ENCODE data around the gene TTLL8. TPM values are rescaled to one million over a fixed set of nuclear protein-coding genes. Genes with fewer than 3 reads are reported as not detected.
A peak's percentile ranks its signal among the peaks of the same experiment; 100 is the strongest.

TTLL8 gene
- total and polyA plus RNA-seq, 4 experiments from 2014 or later = not detected

- H3K4me1 Mint-ChIP-seq = peaks cover 15 to 23% (median 19%) of the 10 kb centered on the region in 4 donors
- POLR2A ChIA-PET (ENCODE audit: partially characterized antibody) = interaction anchor here (1.4 kb wide), 1 partner anchor 13 kb away, joined by 4 read pairs; no protein-coding TSS in a partner anchor
Measured at GRCh38 chr22:49975543-49976389, 82.3 kb downstream of the TTLL8 start.

GRCh38 chr22:49973018-49973961 is 84.8 kb downstream of the TTLL8 start:
- intact Hi-C loops (cut with micrococcal nuclease) = no loop called here
- Mint-ChIP-seq H3K4me1 (peaks cover 19 to 30% (median 23%) of the 10 kb centered on the region in 4 donors), H3K27me3 (peaks cover 0 to 4% of the 10 kb centered on the region in 2 donors), H3K9me3 (peaks cover 0 to 4% (median 0%) of the 10 kb centered on the region in 8 donors), H3K4me3 (no peak overlapping the region), H3K36me3 (peaks cover 0 to 5% of the 10 kb centered on the region in 2 donors), H3K27ac (no peak overlapping the region)
- CTCF ChIA-PET (ENCODE audit: partially characterized antibody) = no interaction called here
- no peaks in the 10 kb centered on the region for H3K36me3 ChIP-seq (ENCODE audit: insufficient read depth, low read length)
- POLR2A ChIA-PET (ENCODE audit: partially characterized antibody) = no interaction called here
- H3K27ac ChIP-seq (ENCODE audit: low read depth, low read length) = no peak overlapping the region
- no peaks in the 10 kb centered on the region for H3K27me3 ChIP-seq (ENCODE audit: insufficient read depth, low read length)
- peaks cover 34% of the 10 kb centered on the region for H3K4me1 ChIP-seq (ENCODE audit: insufficient read depth, low read length)
- no peak overlapping the region for H3K4me3 ChIP-seq (ENCODE audit: low read length in 2 of 2)
- DNase-seq = no peak
- H3K9me3 ChIP-seq (ENCODE audit: control insufficient read depth in 1 of 2, low read length in 2 of 2) = no peaks in the 10 kb centered on the region

More at GRCh38 chr22:49975543-49976389, 82.3 kb downstream of the TTLL8 start:
- Histone ChIP-seq H3K36me3 (ENCODE audit: insufficient read depth, low read length) (no peaks in the 10 kb centered on the region), H3K9me3 (ENCODE audit: control insufficient read depth in 1 of 2, low read length in 2 of 2) (no peaks in the 10 kb centered on the region), H3K4me1 (ENCODE audit: insufficient read depth, low read length) (peaks cover 20% of the 10 kb centered on the region), H3K27ac (ENCODE audit: low read depth, low read length) (peak overlapping the region; percentile 23), H3K4me3 (ENCODE audit: low read length in 2 of 2) (no peak overlapping the region), H3K27me3 (ENCODE audit: insufficient read depth, low read length) (no peaks in the 10 kb centered on the region)
- H3K36me3 Mint-ChIP-seq = peaks cover 1 to 4% of the 10 kb centered on the region in 2 donors
- peak in 2 of 5 donors; percentile 15 to 60 for DNase-seq
- peak overlapping the region in 6 of 8 donors; percentile 3 to 81 (median 45) for H3K4me3 Mint-ChIP-seq
- H3K27me3 Mint-ChIP-seq = peaks cover 2 to 3% of the 10 kb centered on the region in 2 donors
- H3K9me3 Mint-ChIP-seq = peaks cover 0 to 11% (median 9%) of the 10 kb centered on the region in 8 donors
- intact Hi-C loops (cut with micrococcal nuclease) = no loop called here
- peak overlapping the region; percentile 69 to 97 (median 81) for H3K27ac Mint-ChIP-seq
- CTCF ChIA-PET (ENCODE audit: partially characterized antibody) = interaction anchor here (1.4 to 1.6 kb wide), 2 partner anchors 17 to 54 kb away, joined by 3 to 6 read pairs; no protein-coding TSS in a partner anchor

DNA sequence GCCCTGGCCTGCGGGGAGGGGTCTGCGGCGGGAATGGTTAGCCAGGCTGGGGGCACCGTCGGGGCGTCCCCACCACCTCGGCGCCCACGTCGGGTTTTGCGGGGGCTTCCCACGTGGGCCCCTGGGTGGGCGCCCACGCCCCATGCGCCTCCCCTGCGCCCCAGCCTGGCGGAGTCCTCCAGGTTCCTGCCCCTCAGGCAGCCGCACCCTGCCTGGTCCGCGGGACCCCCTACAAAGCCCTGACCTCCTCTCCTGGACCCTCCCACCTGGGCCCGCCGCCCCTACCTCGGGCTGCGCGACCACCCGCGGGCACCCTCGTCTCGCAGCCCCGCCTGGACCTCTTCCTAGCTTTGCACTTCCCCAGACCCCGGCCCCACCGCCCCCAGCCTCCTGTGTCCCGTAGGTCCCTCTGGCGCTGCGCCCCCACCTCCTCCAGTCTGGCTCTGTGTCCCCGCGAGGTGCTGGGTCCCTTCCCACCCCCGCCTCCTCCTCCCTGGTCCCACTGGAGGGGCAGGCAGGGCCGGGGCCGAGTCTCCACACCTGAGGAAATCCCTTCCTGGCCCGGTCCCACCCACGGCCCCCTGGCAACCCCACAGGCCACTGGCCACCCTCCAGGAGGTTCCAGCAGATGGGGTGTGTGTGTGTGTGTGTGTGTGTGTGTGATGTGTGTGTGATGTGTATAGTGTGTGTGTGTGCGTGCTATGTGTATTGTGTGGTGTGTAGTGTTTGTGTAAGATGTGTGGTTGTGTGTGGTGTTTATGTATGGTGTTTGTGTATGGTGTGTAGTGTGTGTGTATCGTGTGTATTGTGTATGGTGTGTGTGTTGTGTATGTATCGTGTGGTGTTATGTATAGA is 85.7 kb downstream of the TTLL8 start:
- Mint-ChIP-seq H3K9me3 (peaks cover 0 to 4% (median 0%) of the 10 kb centered on the region in 8 donors), H3K4me3 (no peak overlapping the region), H3K4me1 (peaks cover 22 to 38% (median 23%) of the 10 kb centered on the region in 4 donors), H3K27ac (no peak overlapping the region), H3K27me3 (peaks cover 0 to 4% of the 10 kb centered on the region in 2 donors), H3K36me3 (peaks cover 0 to 5% of the 10 kb centered on the region in 2 donors)
- ChIA-PET POLR2A (ENCODE audit: partially characterized antibody) (interaction anchor here (0.6 to 4.9 kb wide), 3 partner anchors 11 to 45 kb away, joined by 3 to 90 read pairs (median 5); partner anchors contain the start of gene PIM3), CTCF (ENCODE audit: partially characterized antibody) (interaction anchor here (2.2 kb wide), 1 partner anchor 9 kb away, joined by 5 read pairs; no protein-coding TSS in a partner anchor)
- H3K4me1 ChIP-seq (ENCODE audit: insufficient read depth, low read length) = peaks cover 35% of the 10 kb centered on the region
- DNase-seq = peak in 1 of 5 donors; percentile 45
- H3K36me3 ChIP-seq (ENCODE audit: insufficient read depth, low read length) = no peaks in the 10 kb centered on the region
- intact Hi-C loops (cut with micrococcal nuclease) = no loop called here
- H3K27me3 ChIP-seq (ENCODE audit: insufficient read depth, low read length) = no peaks in the 10 kb centered on the region
- H3K4me3 ChIP-seq (ENCODE audit: low read length in 2 of 2) = no peak overlapping the region
- no peaks in the 10 kb centered on the region for H3K9me3 ChIP-seq (ENCODE audit: control insufficient read depth in 1 of 2, low read length in 2 of 2)
- no peak overlapping the region for H3K27ac ChIP-seq (ENCODE audit: low read depth, low read length)

GRCh38 chr22:49971232-49972162 is 86.6 kb downstream of the TTLL8 start:
- H3K27ac Mint-ChIP-seq = peak overlapping the region in 6 of 7 donors; percentile 63 to 98 (median 95)
- H3K9me3 Mint-ChIP-seq = peaks cover 0 to 4% (median 0%) of the 10 kb centered on the region in 8 donors
- peaks cover 0 to 4% of the 10 kb centered on the region in 2 donors for H3K27me3 Mint-ChIP-seq
- H3K4me3 Mint-ChIP-seq = peak overlapping the region; percentile 77 to 83 (median 80)
- DNase-seq = peak in 2 of 5 donors; percentile 18 to 52
- POLR2A ChIA-PET (ENCODE audit: partially characterized antibody) = interaction anchor here (0.6 to 4.9 kb wide), 8 partner anchors 10 to 46 kb away, joined by 3 to 90 read pairs (median 4); partner anchors contain the start of gene PIM3
- H3K36me3 ChIP-seq (ENCODE audit: insufficient read depth, low read length) = no peaks in the 10 kb centered on the region
- H3K4me3 ChIP-seq (ENCODE audit: low read length in 2 of 2) = peak overlapping the region in 1 of 2 donors; percentile 49
- peaks cover 17 to 36% (median 19%) of the 10 kb centered on the region in 4 donors for H3K4me1 Mint-ChIP-seq
- no peaks in the 10 kb centered on the region for H3K27me3 ChIP-seq (ENCODE audit: insufficient read depth, low read length)
- CTCF ChIA-PET (ENCODE audit: partially characterized antibody) = interaction anchor here (1.0 to 2.2 kb wide), 3 partner anchors 10 to 12 kb away, joined by 3 to 5 read pairs (median 3); partner anchors contain the start of gene PIM3
- intact Hi-C loops (cut with micrococcal nuclease) = loop anchor here (2.0 kb wide), 1 partner anchor 35 kb away; no protein-coding TSS in a partner anchor
- H3K4me1 ChIP-seq (ENCODE audit: insufficient read depth, low read length) = peaks cover 40% of the 10 kb centered on the region
- H3K27ac ChIP-seq (ENCODE audit: low read depth, low read length) = peak overlapping the region; percentile 56
- H3K36me3 Mint-ChIP-seq = peaks cover 0 to 5% of the 10 kb centered on the region in 2 donors
- H3K9me3 ChIP-seq (ENCODE audit: control insufficient read depth in 1 of 2, low read length in 2 of 2) = no peaks in the 10 kb centered on the region

DNA sequence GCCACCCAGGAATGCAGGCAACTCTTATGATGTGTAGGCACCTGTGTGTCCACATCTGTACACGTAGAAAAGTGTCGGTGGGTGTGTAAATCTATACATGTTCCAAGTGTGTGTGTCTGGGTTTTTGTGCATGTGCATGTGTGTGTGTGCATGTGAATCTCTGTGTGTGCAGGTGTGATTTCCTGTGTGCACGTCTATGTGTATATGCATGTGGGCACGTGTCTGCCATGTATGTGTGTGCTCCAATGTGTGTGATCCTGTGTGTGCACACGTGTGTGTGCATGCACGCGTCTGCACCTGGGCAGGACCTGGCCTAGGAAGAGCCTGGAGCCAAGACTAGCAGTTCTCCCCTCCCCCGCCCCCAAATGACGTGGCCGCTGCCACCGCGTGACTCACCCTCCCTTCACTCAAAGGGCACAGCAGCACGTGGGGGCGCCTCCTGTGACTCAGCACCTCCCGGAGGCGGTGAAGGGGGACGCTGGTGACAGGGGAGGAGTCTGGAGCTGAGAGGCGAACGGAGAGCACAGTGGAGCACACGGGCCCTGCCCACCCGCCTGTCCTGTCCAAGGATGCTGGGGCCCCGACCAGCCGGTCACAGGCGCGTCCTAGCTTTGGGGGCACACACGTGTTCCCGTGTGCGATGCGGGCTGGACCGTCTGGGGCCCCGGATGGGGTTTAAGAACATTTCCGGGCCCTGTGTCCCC is 87.4 kb downstream of the TTLL8 start:
- POLR2A ChIA-PET (ENCODE audit: partially characterized antibody) = interaction anchor here (0.7 to 4.9 kb wide), 7 partner anchors 9 to 60 kb away, joined by 3 to 90 read pairs (median 4); partner anchors contain the start of gene PIM3
- CTCF ChIA-PET (ENCODE audit: partially characterized antibody) = interaction anchor here (1.0 to 2.2 kb wide), 3 partner anchors 10 to 13 kb away, joined by 3 to 5 read pairs (median 3); partner anchors contain the start of gene PIM3
- peaks cover 36% of the 10 kb centered on the region for H3K4me1 ChIP-seq (ENCODE audit: insufficient read depth, low read length)

More for the DNA sequence above, 87.4 kb downstream of the TTLL8 start:
- Histone ChIP-seq H3K27ac (ENCODE audit: low read depth, low read length) (peak overlapping the region; percentile 56), H3K36me3 (ENCODE audit: insufficient read depth, low read length) (no peaks in the 10 kb centered on the region), H3K27me3 (ENCODE audit: insufficient read depth, low read length) (no peaks in the 10 kb centered on the region), H3K9me3 (ENCODE audit: control insufficient read depth in 1 of 2, low read length in 2 of 2) (no peaks in the 10 kb centered on the region), H3K4me3 (ENCODE audit: low read length in 2 of 2) (peak overlapping the region in 1 of 2 donors; percentile 49)
- Mint-ChIP-seq H3K27me3 (peaks cover 0 to 4% of the 10 kb centered on the region in 2 donors), H3K9me3 (peaks cover 0 to 4% (median 0%) of the 10 kb centered on the region in 8 donors), H3K36me3 (peaks cover 0 to 8% of the 10 kb centered on the region in 2 donors), H3K4me1 (peaks cover 13 to 29% (median 14%) of the 10 kb centered on the region in 4 donors), H3K27ac (peak overlapping the region; percentile 63 to 98 (median 94)), H3K4me3 (peak overlapping the region; percentile 77 to 83 (median 80))
- peak; percentile 88 to 99 (median 89) for DNase-seq
- intact Hi-C loops (cut with micrococcal nuclease) = loop anchor here (2.0 kb wide), 1 partner anchor 34 kb away; no protein-coding TSS in a partner anchor

Measured in CD4-positive, alpha-beta memory T cell (primary cell).